ENCODE results near the gene LRP1. TPM values are rescaled to one million over a fixed set of nuclear protein-coding genes. Genes with fewer than 3 reads are reported as not detected.

LRP1 gene
- total and polyA plus RNA-seq, 2 of the 13 experiments (the other 11 are each of a cell fraction or from before 2014, with no cell fraction given): 14.7 to 30.8 TPM

GRCh38 chr12:57236201-57236924, 108.1 kb downstream of the LRP1 start (continued):
- no peak for TF ChIP-seq FOXK2 (IDR thresholded peaks at IDR 0.05)
- no peak for TF ChIP-seq CEBPZ (IDR thresholded peaks at IDR 0.05; ENCODE audit: low read length)
- no peak for TF ChIP-seq ZNF607 (CRISPR knock-in tag; IDR thresholded peaks at IDR 0.05; ENCODE audit: borderline replicate concordance)
- TF ChIP-seq ZNF639 (CRISPR knock-in tag; conservative IDR thresholded peaks at IDR 0.05): no peak
- no peak for TF ChIP-seq ZNF619 (CRISPR knock-in tag; IDR thresholded peaks at IDR 0.05)
- no peak for TF ChIP-seq ZNF280B (CRISPR knock-in tag; IDR thresholded peaks at IDR 0.05; ENCODE audit: borderline replicate concordance)
- TF ChIP-seq ZNF263 (CRISPR knock-in tag; IDR thresholded peaks at IDR 0.05): 0 out of 2 replicates have a peak, but pooled peaks have one; percentile 9
- TF ChIP-seq SRSF4 (IDR thresholded peaks at IDR 0.05; ENCODE audit: low read depth, low read length, poor library complexity, severe bottlenecking): peak; percentile 58
- no peak for TF ChIP-seq CSRNP1 (CRISPR knock-in tag; IDR thresholded peaks at IDR 0.05)
- TF ChIP-seq IRX3 (CRISPR knock-in tag; IDR thresholded peaks at IDR 0.05; ENCODE audit: borderline replicate concordance, low read depth): no peak
- TF ChIP-seq GABPB1 (CRISPR knock-in tag; IDR thresholded peaks at IDR 0.05): peak; percentile 26; the same call in 1 of the 2 replicates
- no peak for TF ChIP-seq ZBTB33 (CRISPR knock-in tag; IDR thresholded peaks at IDR 0.05)
- TF ChIP-seq CREB1 (IDR thresholded peaks at IDR 0.05): no peak
- no peak for TF ChIP-seq CREB1 (CRISPR knock-in tag; IDR thresholded peaks at IDR 0.05)
- TF ChIP-seq TGIF2 (CRISPR knock-in tag; IDR thresholded peaks at IDR 0.05): no peak
- no peak for TF ChIP-seq ATF7-NPFF (CRISPR knock-in tag; IDR thresholded peaks at IDR 0.05; ENCODE audit: low read depth)
- no peak for TF ChIP-seq ZNF670 (CRISPR knock-in tag; IDR thresholded peaks at IDR 0.05; ENCODE audit: borderline replicate concordance)

Data from HepG2 (cell line).